ENCODE results near the gene SLC9A4.

The SLC9A4 gene

GRCh38 chr2:102499558-102499957 is 26.5 kb downstream of the SLC9A4 start:
- TF ChIP-seq, protein P1, sequence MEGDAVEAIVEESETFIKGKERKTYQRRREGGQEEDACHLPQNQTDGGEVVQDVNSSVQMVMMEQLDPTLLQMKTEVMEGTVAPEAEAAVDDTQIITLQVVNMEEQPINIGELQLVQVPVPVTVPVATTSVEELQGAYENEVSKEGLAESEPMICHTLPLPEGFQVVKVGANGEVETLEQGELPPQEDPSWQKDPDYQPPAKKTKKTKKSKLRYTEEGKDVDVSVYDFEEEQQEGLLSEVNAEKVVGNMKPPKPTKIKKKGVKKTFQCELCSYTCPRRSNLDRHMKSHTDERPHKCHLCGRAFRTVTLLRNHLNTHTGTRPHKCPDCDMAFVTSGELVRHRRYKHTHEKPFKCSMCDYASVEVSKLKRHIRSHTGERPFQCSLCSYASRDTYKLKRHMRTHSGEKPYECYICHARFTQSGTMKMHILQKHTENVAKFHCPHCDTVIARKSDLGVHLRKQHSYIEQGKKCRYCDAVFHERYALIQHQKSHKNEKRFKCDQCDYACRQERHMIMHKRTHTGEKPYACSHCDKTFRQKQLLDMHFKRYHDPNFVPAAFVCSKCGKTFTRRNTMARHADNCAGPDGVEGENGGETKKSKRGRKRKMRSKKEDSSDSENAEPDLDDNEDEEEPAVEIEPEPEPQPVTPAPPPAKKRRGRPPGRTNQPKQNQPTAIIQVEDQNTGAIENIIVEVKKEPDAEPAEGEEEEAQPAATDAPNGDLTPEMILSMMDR (conservative IDR thresholded peaks at IDR 0.05; ENCODE audit: low read depth): no peak
- ChIA-PET POLR2A (ENCODE audit: low non-redundant PET) (no interaction called here), CTCF (no interaction called here)
- no peak overlapping the region for H3K27ac ChIP-seq
- no peak for DNase-seq (ENCODE audit: low spot score)

- CTCF ChIA-PET: no interaction called here
- DNase-seq (ENCODE audit: low spot score): no peak
- no peak overlapping the region for H3K27ac ChIP-seq
- POLR2A ChIA-PET (ENCODE audit: low non-redundant PET): no interaction called here
- TF ChIP-seq, protein P1 (conservative IDR thresholded peaks at IDR 0.05; ENCODE audit: low read depth): no peak
Measured at GRCh38 chr2:102502576-102502975, 29.6 kb downstream of the SLC9A4 start.

- TF ChIP-seq, protein P1 (conservative IDR thresholded peaks at IDR 0.05; ENCODE audit: low read depth): no peak
- H3K27ac ChIP-seq: no peak overlapping the region
- POLR2A ChIA-PET (ENCODE audit: low non-redundant PET): no interaction called here
- DNase-seq (ENCODE audit: low spot score): no peak
- CTCF ChIA-PET: no interaction called here
Measured at GRCh38 chr2:102504833-102505232, 31.8 kb downstream of the SLC9A4 start.

DNA sequence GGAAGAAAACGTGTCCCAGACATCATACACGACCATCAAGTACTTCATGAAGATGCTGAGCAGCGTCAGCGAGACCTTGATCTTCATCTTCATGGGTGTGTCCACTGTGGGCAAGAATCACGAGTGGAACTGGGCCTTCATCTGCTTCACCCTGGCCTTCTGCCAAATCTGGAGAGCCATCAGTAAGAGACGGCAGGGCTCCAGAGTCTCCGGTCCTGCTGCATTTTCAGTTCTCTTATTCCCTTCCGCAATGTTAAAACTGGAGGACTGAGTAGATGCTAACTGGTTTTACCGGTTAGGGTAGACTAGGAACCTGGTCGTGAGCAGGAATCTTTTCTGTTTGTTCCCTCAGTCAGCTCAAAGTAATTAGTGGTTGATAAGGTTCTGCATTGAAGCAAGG is 32.3 kb downstream of the SLC9A4 start:
- POLR2A ChIA-PET (ENCODE audit: low non-redundant PET): no interaction called here
- CTCF ChIA-PET: no interaction called here
- no peak overlapping the region for H3K27ac ChIP-seq
- peak; percentile 38 for DNase-seq (ENCODE audit: low spot score)
- TF ChIP-seq, protein P1 (conservative IDR thresholded peaks at IDR 0.05; ENCODE audit: low read depth): no peak

DNA sequence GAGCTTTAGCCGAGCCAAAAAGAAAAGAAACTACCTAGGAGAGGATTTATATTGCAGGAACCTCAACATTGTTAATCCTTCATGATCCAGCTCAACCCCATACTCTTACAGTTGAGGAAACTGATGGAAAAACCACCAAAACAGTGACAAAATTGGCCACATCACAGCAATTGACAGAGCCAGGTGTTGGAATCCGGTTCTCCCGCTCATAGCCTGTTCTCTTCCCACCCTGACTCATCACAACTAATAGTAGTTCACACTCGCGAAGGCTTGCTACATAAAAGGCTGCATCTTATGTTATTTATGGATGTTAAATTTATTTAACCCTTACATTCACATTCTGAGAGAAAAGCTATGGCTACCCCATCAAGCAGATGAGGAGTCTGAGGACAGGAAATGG is 33.7 kb downstream of the SLC9A4 start:
- CTCF ChIA-PET: interaction anchor here (1.0 kb wide), 1 partner anchor 120 kb away, joined by 3 read pairs; no protein-coding TSS in a partner anchor

DNA sequence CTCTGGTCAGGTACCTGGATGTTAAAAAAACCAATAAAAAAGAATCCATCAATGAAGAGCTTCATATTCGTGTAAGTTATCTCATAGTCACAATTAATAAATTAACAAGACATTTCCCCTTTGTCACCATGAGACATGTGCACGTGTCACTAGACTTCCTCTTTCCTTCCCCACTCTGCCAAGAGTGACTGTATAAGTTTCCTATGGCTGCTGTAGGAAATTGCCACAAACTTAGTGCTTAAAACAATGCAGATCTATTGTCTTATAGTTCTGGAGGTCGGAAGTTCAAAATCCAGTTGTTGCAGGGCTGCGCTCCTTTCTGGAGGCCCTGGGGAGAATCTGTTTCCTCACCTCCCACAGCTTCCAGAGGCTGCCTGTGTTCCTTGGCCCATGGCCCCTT is 35.8 kb downstream of the SLC9A4 start:
- CTCF ChIA-PET: interaction anchor here (0.7 kb wide), 1 partner anchor 405 kb away, joined by 3 read pairs; no protein-coding TSS in a partner anchor
- no peak overlapping the region for H3K27ac ChIP-seq
- TF ChIP-seq, protein P1 (conservative IDR thresholded peaks at IDR 0.05; ENCODE audit: low read depth): no peak
- POLR2A ChIA-PET (ENCODE audit: low non-redundant PET): no interaction called here
- DNase-seq (ENCODE audit: low spot score): no peak

More for the DNA sequence above, 33.7 kb downstream of the SLC9A4 start:
- TF ChIP-seq, protein P1 (conservative IDR thresholded peaks at IDR 0.05; ENCODE audit: low read depth): no peak
- POLR2A ChIA-PET (ENCODE audit: low non-redundant PET): no interaction called here
- no peak overlapping the region for H3K27ac ChIP-seq
- no peak for DNase-seq (ENCODE audit: low spot score)

- ChIA-PET POLR2A (ENCODE audit: low non-redundant PET) (no interaction called here), CTCF (no interaction called here)
- H3K27ac ChIP-seq: no peak overlapping the region
- peak; percentile 14 for DNase-seq (ENCODE audit: low spot score)
- TF ChIP-seq, protein P1 (conservative IDR thresholded peaks at IDR 0.05; ENCODE audit: low read depth): no peak
Measured at GRCh38 chr2:102509749-102510148, 36.7 kb downstream of the SLC9A4 start.
